Neural cell (in vitro differentiated cells): ENCODE results near the gene MED13. TPM values are rescaled to one million over a fixed set of nuclear protein-coding genes. Genes with fewer than 3 reads are reported as not detected.

Experiments
- H2AFZ ChIP-seq: fragments of 200-600, 300-800 bp; sonication (generic), shearing (Covaris generic); 2 replicates; pipeline ENCODE4 v1.6.0; 2014; ENCODE audit warnings: low read depth, mild to moderate bottlenecking, antibody characterized with exemption, low read length, moderate library complexity
- H3F3A ChIP-seq: fragments of 200-600 bp; shearing (Covaris generic); 2 replicates; pipeline ENCODE4 v1.6.1; 2016; ENCODE audit warnings: mild to moderate bottlenecking, moderate library complexity, mixed read lengths, antibody characterized with exemption, low read length; ENCODE audit not compliant: insufficient read depth, poor library complexity, severe bottlenecking
- H3K27ac ChIP-seq: fragments of 200-600, 300-800 bp; sonication (generic), shearing (Covaris generic); 2 replicates; pipeline ENCODE4 v1.5.1; 2014; ENCODE audit warnings: mild to moderate bottlenecking, low read length, moderate library complexity
- H3K27me3 ChIP-seq: fragments of 300-800, 200-600 bp; sonication (generic), shearing (Covaris generic); 2 replicates; pipeline ENCODE4 v1.6.0; 2014; ENCODE audit warnings: mild to moderate bottlenecking, low read depth, low read length, moderate library complexity; ENCODE audit not compliant: insufficient read depth
- H3K36me3 ChIP-seq: fragments of 300-800, 200-600 bp; sonication (generic), shearing (Covaris generic); 2 replicates; pipeline ENCODE4 v1.5.1; 2014; ENCODE audit warnings: mild to moderate bottlenecking, antibody characterized with exemption, low read length, moderate library complexity; ENCODE audit not compliant: insufficient read depth
- H3K4me2 ChIP-seq: fragments of 300-800, 200-600 bp; sonication (generic), shearing (Covaris generic); 2 replicates; pipeline ENCODE4 v1.6.0; 2014; ENCODE audit warnings: mild to moderate bottlenecking, low read length
- H3K4me3 ChIP-seq: fragments of 300-800, 200-600 bp; sonication (generic), shearing (Covaris generic); 2 replicates; pipeline ENCODE4 v1.5.1; 2014; ENCODE audit warnings: mild to moderate bottlenecking, low read length, moderate library complexity
- H3K79me2 ChIP-seq: fragments of 200-600 bp; shearing (Covaris generic); replicated peaks from 2 replicates; pipeline ENCODE4 v1.6.0; 2014; ENCODE audit warnings: mild to moderate bottlenecking, low read length, moderate library complexity; ENCODE audit not compliant: insufficient read depth
- H3K9ac ChIP-seq: fragments of 300-800, 200-600 bp; sonication (generic), shearing (Covaris generic); 2 replicates; pipeline ENCODE4 v1.6.1; 2016; ENCODE audit warnings: mild to moderate bottlenecking, low read length, mixed read lengths
- H3K9me2 ChIP-seq: fragments of 200-600 bp; shearing (Covaris generic); 2 replicates; pipeline ENCODE4 v1.6.1; 2016; ENCODE audit warnings: mild to moderate bottlenecking, low read length, mixed read lengths; ENCODE audit not compliant: insufficient read depth
- H3K9me3 ChIP-seq: fragments of 200-600, 300-800 bp; sonication (generic), shearing (Covaris generic); 2 replicates; pipeline ENCODE4 v1.6.1; 2016; ENCODE audit warnings: mild to moderate bottlenecking, mixed run types, low read length, moderate library complexity, mixed read lengths
- H4K20me1 ChIP-seq: fragments of 200-600 bp; shearing (Covaris generic); 2 replicates; pipeline ENCODE4 v1.6.1; 2016; ENCODE audit warnings: mild to moderate bottlenecking, mixed run types; ENCODE audit not compliant: insufficient read depth
- CTCF ChIP-seq: fragments of 450-650 bp; IDR thresholded peaks from 2 replicates; pipeline ENCODE4 v1.5.1; 2014; ENCODE audit warnings: antibody characterized with exemption, mild to moderate bottlenecking, moderate library complexity; ENCODE audit not compliant: poor library complexity, severe bottlenecking
- EP300 ChIP-seq: fragments of 450-650 bp; conservative IDR thresholded peaks from 2 replicates; pipeline ENCODE4 v1.6.1; 2014; ENCODE audit warnings: antibody characterized with exemption, mild to moderate bottlenecking, moderate library complexity; ENCODE audit not compliant: poor library complexity, severe bottlenecking
- EZH2 ChIP-seq: fragments of 200-600, 300-800 bp; shearing (Covaris generic), sonication (generic); IDR thresholded peaks from 2 replicates; pipeline ENCODE4 v1.6.1; 2014; ENCODE audit warnings: antibody characterized with exemption, low read length, borderline replicate concordance, mild to moderate bottlenecking; ENCODE audit not compliant: insufficient read depth, poor library complexity, severe bottlenecking
- MXI1 ChIP-seq: fragments of 450-650 bp; conservative IDR thresholded peaks from 2 replicates; pipeline ENCODE4 v1.6.1; 2014; ENCODE audit warnings: antibody characterized with exemption, mild to moderate bottlenecking; ENCODE audit not compliant: poor library complexity, severe bottlenecking
- POLR2AphosphoS5 ChIP-seq: IDR thresholded peaks from 2 replicates; pipeline ENCODE4 v1.6.1; 2012
- RAD21 ChIP-seq: fragments of 450-650 bp; conservative IDR thresholded peaks from 2 replicates; pipeline ENCODE4 v1.6.1; 2014; ENCODE audit warnings: antibody characterized with exemption, mild to moderate bottlenecking, moderate library complexity
- REST ChIP-seq: IDR thresholded peaks from 2 replicates; pipeline ENCODE4 v1.6.1; 2012; ENCODE audit warnings: borderline replicate concordance
- SMC3 ChIP-seq: fragments of 450-650 bp; conservative IDR thresholded peaks from 2 replicates; pipeline ENCODE4 v1.6.1; 2014; ENCODE audit warnings: antibody characterized with exemption, mild to moderate bottlenecking, moderate library complexity; ENCODE audit not compliant: poor library complexity
- TAF1 ChIP-seq: IDR thresholded peaks from 2 replicates; pipeline ENCODE4 v1.6.1; 2012; ENCODE audit warnings: low read depth
- polyA plus RNA-seq: library from polyadenylated mRNA; depleted of rRNA; stranded (reverse); fragments of >200 nt; gene quantifications from 2 replicates; pipeline ENCODE4 v1.2.3, GENCODE V29; 2014

MED13 gene
- polyA plus RNA-seq, 1 donor from 2014 or later: 22.6 TPM

- Histone ChIP-seq H3K27ac (no peak overlapping the region), H3F3A (no peaks in the 10 kb centered on the region), H2AFZ (no peak overlapping the region), H3K27me3 (no peaks in the 10 kb centered on the region), H3K9ac (no peak overlapping the region), H3K9me3 (no peaks in the 10 kb centered on the region), H3K9me2 (no peaks in the 10 kb centered on the region), H4K20me1 (no peaks in the 10 kb centered on the region), H3K4me2 (no peak overlapping the region), H3K79me2 (peaks cover 13% of the 10 kb centered on the region), H3K4me3 (no peak overlapping the region), H3K36me3 (peaks cover 10% of the 10 kb centered on the region)
- no peak for TF ChIP-seq REST
- no peak for TF ChIP-seq TAF1
- TF ChIP-seq MXI1: no peak
- TF ChIP-seq EZH2: no peak
- no peak for TF ChIP-seq POLR2AphosphoS5
- no peak for TF ChIP-seq EP300
- no peak for TF ChIP-seq RAD21
- no peak for TF ChIP-seq CTCF
- TF ChIP-seq SMC3: no peak
These were observed 31.8 kb downstream of the MED13 start for GRCh38 chr17:62033317-62033716.

GRCh38 chr17:62032480-62032879 is 32.6 kb downstream of the MED13 start:
- peaks cover 9% of the 10 kb centered on the region for H3K79me2 ChIP-seq
- no peaks in the 10 kb centered on the region for H3K9me2 ChIP-seq
- no peaks in the 10 kb centered on the region for H3F3A ChIP-seq
- H3K9ac ChIP-seq: no peak overlapping the region
- TF ChIP-seq EZH2 (no peak), REST (no peak), POLR2AphosphoS5 (no peak), MXI1 (no peak), SMC3 (no peak), TAF1 (no peak), RAD21 (no peak), EP300 (no peak), CTCF (no peak)
- no peaks in the 10 kb centered on the region for H3K27me3 ChIP-seq
- H3K9me3 ChIP-seq: no peaks in the 10 kb centered on the region
- H3K36me3 ChIP-seq: peaks cover 10% of the 10 kb centered on the region
- H3K27ac ChIP-seq: no peak overlapping the region
- H3K4me2 ChIP-seq: no peak overlapping the region
- no peak overlapping the region for H2AFZ ChIP-seq
- H4K20me1 ChIP-seq: no peaks in the 10 kb centered on the region
- H3K4me3 ChIP-seq: no peak overlapping the region
